GM19239 (cell line): ENCODE data around the gene AATK.
"Not testable (repeated sequence)": the region's sequence is repeated elsewhere in the genome, so short reads cannot be mapped to it uniquely, and the experiment has no call there.

Experiments used
- DNase-seq: peaks from one replicate; pipeline ENCODE4 v3.0.0; 2011; ENCODE audit warnings: low spot score; ENCODE audit not compliant: insufficient read length
- FAIRE-seq: peaks from 2 replicates; lab custom pipeline; 2011; peaks lifted over from hg19 to GRCh38; lab: Jason Lieb, UNC

AATK gene

GRCh38 chr17:81151278-81151677 lies 14.7 kb downstream of the AATK start:
- FAIRE-seq (no peak), DNase-seq (no peak)

- FAIRE-seq (no peak), DNase-seq (no peak)
Measured at GRCh38 chr17:81150377-81151077, 15.5 kb downstream of the AATK start.

- FAIRE-seq (no peak), DNase-seq (no peak)
Measured at GRCh38 chr17:81148986-81149533, 17.0 kb downstream of the AATK start.

- DNase-seq (no peak), FAIRE-seq (no peak)
Measured at GRCh38 chr17:81148571-81148970, 17.4 kb downstream of the AATK start.

GRCh38 chr17:81147701-81148100 lies 18.3 kb downstream of the AATK start:
- no peak for DNase-seq
- no peak for FAIRE-seq

GRCh38 chr17:81146208-81146607 lies 19.8 kb downstream of the AATK start:
- DNase-seq, FAIRE-seq: not testable (repeated sequence)

GRCh38 chr17:81144423-81144781 lies 21.6 kb downstream of the AATK start:
- no peak for DNase-seq
- no peak for FAIRE-seq

GRCh38 chr17:81143717-81144422 lies 22.2 kb downstream of the AATK start:
- DNase-seq (no peak), FAIRE-seq (no peak)

- no peak for FAIRE-seq
- DNase-seq = no peak
Measured at GRCh38 chr17:81143200-81143527, 22.9 kb downstream of the AATK start.

GRCh38 chr17:81142301-81143199 lies 23.5 kb downstream of the AATK start:
- FAIRE-seq = no peak
- DNase-seq = peak; percentile 84

GRCh38 chr17:81140695-81141094 lies 25.3 kb downstream of the AATK start:
- DNase-seq (no peak), FAIRE-seq (no peak)

- FAIRE-seq (no peak), DNase-seq (no peak)
Measured at GRCh38 chr17:81140018-81140417, 26.0 kb downstream of the AATK start.

- DNase-seq = no peak
- no peak for FAIRE-seq
Measured at GRCh38 chr17:81139428-81139827, 26.6 kb downstream of the AATK start.

- no peak for FAIRE-seq
- no peak for DNase-seq
Measured at GRCh38 chr17:81138500-81138899, 27.5 kb downstream of the AATK start.

- DNase-seq (no peak), FAIRE-seq (no peak)
Measured at GRCh38 chr17:81138083-81138482, 27.9 kb downstream of the AATK start.

- FAIRE-seq (no peak), DNase-seq (no peak)
Measured at GRCh38 chr17:81137248-81137647, 28.8 kb downstream of the AATK start.

- no peak for FAIRE-seq
- DNase-seq = no peak
Measured at GRCh38 chr17:81136366-81136765, 29.7 kb downstream of the AATK start.

- FAIRE-seq = no peak
Measured at GRCh38 chr17:81135505-81136278, 30.3 kb downstream of the AATK start.

GRCh38 chr17:81134064-81134781 lies 31.8 kb downstream of the AATK start:
- no peak for FAIRE-seq
- no peak for DNase-seq

More at GRCh38 chr17:81135505-81136278, 30.3 kb downstream of the AATK start:
- no peak for DNase-seq
